Measurements from ENCODE around the gene ANKRD17. TPM values are rescaled to one million over a fixed set of nuclear protein-coding genes. Genes with fewer than 3 reads are reported as not detected.

The ANKRD17 gene
- total and polyA plus RNA-seq, 7 donors, result 6.0 to 55.1 (median 41.1) TPM

DNA sequence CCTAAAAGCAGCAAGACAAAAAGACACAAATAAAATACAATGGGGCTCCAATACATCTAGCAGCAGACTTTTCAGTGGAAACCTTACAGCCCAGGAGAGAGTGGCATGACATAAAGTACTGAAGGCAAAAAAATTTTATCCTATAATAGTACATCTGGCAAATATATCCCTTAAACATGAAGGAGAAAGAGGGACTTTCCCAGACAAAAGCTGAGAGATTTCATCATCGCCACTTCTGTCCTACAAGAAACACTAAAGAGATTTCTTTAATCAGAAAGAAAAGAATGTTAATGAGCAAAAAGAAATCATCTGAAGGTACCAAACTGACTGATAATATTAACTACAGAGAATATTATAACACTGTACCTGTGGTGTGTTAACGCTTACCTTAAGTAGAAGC, 86.4 kb downstream of the ANKRD17 start:
- intact Hi-C loops (cut with DNase I), result no loop called here
- Histone ChIP-seq H3K9me3 (no peaks in the 10 kb centered on the region), H3K27me3 (no peaks in the 10 kb centered on the region), H3K27ac (no peak overlapping the region), H3K4me1 (peaks cover 0 to 10% (median 0%) of the 10 kb centered on the region in 4 donors), H3K36me3 (peaks cover 4 to 52% (median 24%) of the 10 kb centered on the region in 4 donors), H3K4me3 (no peak overlapping the region)
- no peak for DNase-seq
- WGBS, 2 donors, result 98% methylated on average over 2 of the region's 2 CpGs
- no peak for TF ChIP-seq POLR2A (IDR thresholded peaks at IDR 0.05)
- no peak for TF ChIP-seq POLR2AphosphoS5 (IDR thresholded peaks at IDR 0.05)

DNA sequence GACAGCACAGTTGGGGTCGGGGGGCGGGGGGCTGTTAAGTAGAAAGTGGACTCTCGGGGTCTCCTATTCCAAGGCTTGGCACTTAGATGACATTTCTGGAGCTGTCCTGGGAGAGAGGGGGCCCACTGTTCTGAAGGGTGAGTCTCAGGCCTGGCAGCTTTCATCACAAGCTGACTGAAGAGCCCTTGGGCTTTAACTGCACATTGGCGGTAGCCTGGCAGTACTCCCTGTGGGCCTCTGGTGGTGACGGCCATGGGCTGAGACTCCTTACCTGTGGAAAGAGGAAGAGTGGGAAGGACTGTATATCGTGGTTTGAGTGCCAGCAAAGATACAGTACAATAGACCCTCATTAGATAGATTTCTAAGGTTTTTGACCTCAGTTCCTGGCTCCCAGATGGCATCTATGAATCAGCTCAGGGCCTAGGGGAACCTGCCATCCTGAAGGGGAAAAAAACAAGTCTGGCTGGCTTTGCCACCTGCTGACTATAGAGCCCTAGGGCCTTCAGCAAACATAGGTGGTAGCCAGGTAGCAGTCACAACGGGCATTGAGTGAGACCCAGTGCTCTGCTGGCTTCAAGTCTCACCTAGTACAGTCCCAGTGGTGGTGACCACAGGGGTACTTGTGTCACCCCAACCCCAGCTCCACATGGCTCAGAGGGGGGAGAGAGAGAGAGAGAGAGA, 87.9 kb downstream of the ANKRD17 start:
- WGBS, 2 donors, result 95 to 97% methylated on average over 7 of the region's 7 CpGs
- H3K9me3 ChIP-seq, result no peaks in the 10 kb centered on the region
- H3K4me3 ChIP-seq, result no peak overlapping the region
- H3K36me3 ChIP-seq, result peaks cover 4 to 66% (median 24%) of the 10 kb centered on the region in 4 donors
- no peaks in the 10 kb centered on the region for H3K4me1 ChIP-seq
- intact Hi-C loops (cut with DNase I), result no loop called here
- TF ChIP-seq POLR2A (IDR thresholded peaks at IDR 0.05), result no peak
- TF ChIP-seq, protein P1, sequence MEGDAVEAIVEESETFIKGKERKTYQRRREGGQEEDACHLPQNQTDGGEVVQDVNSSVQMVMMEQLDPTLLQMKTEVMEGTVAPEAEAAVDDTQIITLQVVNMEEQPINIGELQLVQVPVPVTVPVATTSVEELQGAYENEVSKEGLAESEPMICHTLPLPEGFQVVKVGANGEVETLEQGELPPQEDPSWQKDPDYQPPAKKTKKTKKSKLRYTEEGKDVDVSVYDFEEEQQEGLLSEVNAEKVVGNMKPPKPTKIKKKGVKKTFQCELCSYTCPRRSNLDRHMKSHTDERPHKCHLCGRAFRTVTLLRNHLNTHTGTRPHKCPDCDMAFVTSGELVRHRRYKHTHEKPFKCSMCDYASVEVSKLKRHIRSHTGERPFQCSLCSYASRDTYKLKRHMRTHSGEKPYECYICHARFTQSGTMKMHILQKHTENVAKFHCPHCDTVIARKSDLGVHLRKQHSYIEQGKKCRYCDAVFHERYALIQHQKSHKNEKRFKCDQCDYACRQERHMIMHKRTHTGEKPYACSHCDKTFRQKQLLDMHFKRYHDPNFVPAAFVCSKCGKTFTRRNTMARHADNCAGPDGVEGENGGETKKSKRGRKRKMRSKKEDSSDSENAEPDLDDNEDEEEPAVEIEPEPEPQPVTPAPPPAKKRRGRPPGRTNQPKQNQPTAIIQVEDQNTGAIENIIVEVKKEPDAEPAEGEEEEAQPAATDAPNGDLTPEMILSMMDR (IDR thresholded peaks at IDR 0.05), result no peak
- TF ChIP-seq EP300 (IDR thresholded peaks at IDR 0.05), result no peak
- no peak for TF ChIP-seq POLR2AphosphoS5 (IDR thresholded peaks at IDR 0.05)
- no peaks in the 10 kb centered on the region for H3K27me3 ChIP-seq
- no peak overlapping the region for H3K27ac ChIP-seq
- DNase-seq, result no peak

DNA sequence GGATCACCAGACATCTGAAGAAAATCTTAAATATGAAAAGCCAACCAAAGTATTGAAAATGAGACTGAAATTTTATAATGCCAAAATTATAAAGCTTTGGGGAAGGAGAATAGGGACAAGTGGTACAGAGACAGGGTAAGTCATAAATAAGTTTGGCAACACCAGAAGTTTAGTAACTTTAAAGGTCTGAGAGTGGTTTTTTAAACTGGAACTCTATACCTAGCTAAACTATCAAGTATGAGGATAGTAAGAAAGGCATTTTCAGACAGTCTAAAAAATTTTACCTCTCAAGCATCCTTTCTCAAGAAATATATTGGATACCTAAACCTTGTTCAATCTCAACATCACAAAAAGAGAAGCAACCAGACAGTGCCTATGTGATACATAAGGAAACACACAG, 92.4 kb downstream of the ANKRD17 start:
- H3K4me3 ChIP-seq, result no peak overlapping the region
- TF ChIP-seq, protein P1 (IDR thresholded peaks at IDR 0.05), result no peak
- no peak for TF ChIP-seq POLR2A (IDR thresholded peaks at IDR 0.05)
- TF ChIP-seq POLR2AphosphoS5 (IDR thresholded peaks at IDR 0.05), result no peak
- no peak for TF ChIP-seq EP300 (IDR thresholded peaks at IDR 0.05)
- intact Hi-C loops (cut with DNase I), result no loop called here
- no peak for DNase-seq
- peaks cover 4 to 63% (median 21%) of the 10 kb centered on the region in 4 donors for H3K36me3 ChIP-seq
- no peak overlapping the region for H3K27ac ChIP-seq
- H3K4me1 ChIP-seq, result no peaks in the 10 kb centered on the region
- no peaks in the 10 kb centered on the region for H3K27me3 ChIP-seq
- no peaks in the 10 kb centered on the region for H3K9me3 ChIP-seq

DNA sequence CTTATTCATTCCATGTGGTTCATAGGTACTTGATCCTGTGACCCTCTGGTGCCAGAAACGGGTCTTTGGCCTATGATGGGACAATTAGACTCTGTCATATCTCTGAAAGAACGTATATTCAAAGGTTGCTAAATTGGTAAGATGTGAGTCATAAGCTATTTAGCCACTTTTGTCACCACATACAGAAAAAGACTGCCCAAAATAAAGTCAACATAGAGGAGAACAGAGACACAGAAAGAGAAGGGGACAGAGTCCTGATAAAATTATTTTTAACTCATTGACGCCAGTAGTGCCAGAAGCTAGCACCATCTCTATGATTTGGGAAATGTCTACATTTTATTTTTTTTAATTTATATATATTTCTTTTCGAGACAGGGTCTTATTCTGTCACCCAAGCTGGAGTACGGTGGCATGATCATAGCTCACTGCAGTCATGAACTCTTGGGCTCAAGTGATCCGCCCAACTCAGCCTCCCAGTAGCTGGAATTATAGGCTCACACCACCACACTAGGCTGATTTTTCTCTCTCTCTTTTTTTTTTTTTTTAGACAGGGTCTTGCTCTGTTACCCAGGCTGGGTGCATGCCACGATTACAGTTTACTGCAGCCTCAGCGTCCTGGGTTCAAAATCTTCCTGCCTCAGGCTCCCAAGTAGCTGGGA, 96.9 kb downstream of the ANKRD17 start:
- H3K27ac ChIP-seq, result no peak overlapping the region
- DNase-seq, result no peak
- TF ChIP-seq POLR2A (IDR thresholded peaks at IDR 0.05) (no peak), EP300 (IDR thresholded peaks at IDR 0.05) (no peak), POLR2AphosphoS5 (IDR thresholded peaks at IDR 0.05) (no peak)
- TF ChIP-seq, protein P1 (IDR thresholded peaks at IDR 0.05), result no peak
- H3K4me3 ChIP-seq, result no peak overlapping the region
- 89 to 94% methylated on average over 8 of the region's 8 CpGs for WGBS, 2 donors
- intact Hi-C loops (cut with DNase I), result no loop called here
- H3K9me3 ChIP-seq, result no peaks in the 10 kb centered on the region
- no peaks in the 10 kb centered on the region for H3K27me3 ChIP-seq
- no peaks in the 10 kb centered on the region for H3K4me1 ChIP-seq
- H3K36me3 ChIP-seq, result peaks cover 0 to 29% (median 6%) of the 10 kb centered on the region in 4 donors

DNA sequence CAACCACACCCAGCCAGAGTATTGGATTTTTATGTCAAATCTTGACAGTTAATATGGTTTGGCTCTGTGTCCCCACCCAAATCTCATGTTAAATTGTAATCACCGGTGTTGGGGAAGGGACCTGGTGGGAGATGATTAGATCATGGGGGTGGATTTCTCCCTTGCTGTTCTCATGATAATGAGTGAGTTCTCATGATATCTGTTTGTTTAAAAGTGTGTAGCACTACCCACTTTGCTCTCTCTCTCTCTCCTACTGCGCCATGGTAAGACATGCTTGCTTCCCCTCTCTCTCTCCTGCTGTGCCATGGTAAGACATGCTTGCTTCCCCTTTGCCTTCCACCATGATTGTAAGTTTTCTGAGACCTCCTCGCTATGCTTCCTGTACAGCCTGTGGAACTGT, 102.2 kb downstream of the ANKRD17 start:
- H3K9me3 ChIP-seq, result no peaks in the 10 kb centered on the region
- peaks cover 0 to 53% (median 6%) of the 10 kb centered on the region in 4 donors for H3K36me3 ChIP-seq
- no peaks in the 10 kb centered on the region for H3K27me3 ChIP-seq
- intact Hi-C loops (cut with DNase I), result no loop called here
- H3K4me3 ChIP-seq, result no peak overlapping the region
- TF ChIP-seq POLR2AphosphoS5 (IDR thresholded peaks at IDR 0.05), result no peak
- TF ChIP-seq, protein P1 (IDR thresholded peaks at IDR 0.05), result no peak
- TF ChIP-seq EP300 (IDR thresholded peaks at IDR 0.05), result no peak
- TF ChIP-seq POLR2A (IDR thresholded peaks at IDR 0.05), result no peak
- no peak for DNase-seq
- WGBS, 2 donors, result 97 to 98% methylated on average over 3 of the region's 3 CpGs
- no peaks in the 10 kb centered on the region for H3K4me1 ChIP-seq
- no peak overlapping the region for H3K27ac ChIP-seq

Data from sigmoid colon (tissue), 7 donors.